Prostate gland (tissue), 2 donors: Measurements from ENCODE around the gene MAN2A2.

Source experiments
- CTCF ChIP-seq, 4 experiments: fragments of 200-600 bp in 2 of 4; fragments of 450-650 bp in 2 of 4; sonication (generic) in 2 of 4; IDR thresholded peaks; 1 replicate in 3 of 4; 2 replicates in 1 of 4; pipeline ENCODE4 v1.5.1; 2016 to 2019; ENCODE audit warnings: antibody characterized with exemption in 4 of 4, mild to moderate bottlenecking in 2 of 4, moderate library complexity in 2 of 4
- POLR2A ChIP-seq: fragments of 450-650 bp; IDR thresholded peaks from one replicate; pipeline ENCODE4 v1.6.1; 2016; ENCODE audit warnings: antibody characterized with exemption, mild to moderate bottlenecking

- TF ChIP-seq CTCF (IDR thresholded peaks at IDR 0.05), result no peak
- TF ChIP-seq POLR2A, result no peak
These were observed 16.8 kb upstream of the MAN2A2 start for GRCh38 chr15:90886291-90886614.
